IPS-NIHi7 (cell line): ENCODE measurements around the gene ARR3.
"Not testable (repeated sequence)": the region's sequence is repeated elsewhere in the genome, so short reads cannot be mapped to it uniquely, and the experiment has no call there.

Source experiments
- DNase-seq: peaks from one replicate; pipeline ENCODE4 v3.0.0; 2012; ENCODE audit warnings: mixed read lengths; ENCODE audit errors: extremely low spot score

ARR3 gene

GRCh38 chrX:70268034-70268433 is at the start of gene ARR3:
ARR3 (plus strand) TSS chrX:70268334; CDS start chrX:70269386, 1,052 bp downstream.
- no peak for DNase-seq

- DNase-seq: no peak
Measured at GRCh38 chrX:70219938-70220764, 48.0 kb upstream of the ARR3 start.

- DNase-seq: no peak
Measured at GRCh38 chrX:70226048-70226447, 42.1 kb upstream of the ARR3 start.

GRCh38 chrX:70226687-70227086 is 41.4 kb upstream of the ARR3 start:
- no peak for DNase-seq

- DNase-seq: no peak
Measured at GRCh38 chrX:70231666-70232065, 36.5 kb upstream of the ARR3 start.

- DNase-seq: no peak
Measured at GRCh38 chrX:70234355-70234754, 33.8 kb upstream of the ARR3 start, which contains the start of gene AWAT1. AWAT1 (plus strand) TSS chrX:70234655; CDS start chrX:70234696, 41 bp downstream.

GRCh38 chrX:70240751-70241150 is 27.4 kb upstream of the ARR3 start:
- DNase-seq: no peak

GRCh38 chrX:70241501-70241900 is 26.6 kb upstream of the ARR3 start:
- no peak for DNase-seq

- DNase-seq: not testable (repeated sequence)
Measured at GRCh38 chrX:70243601-70244000, 24.5 kb upstream of the ARR3 start.

- DNase-seq: no peak
Measured at GRCh38 chrX:70244881-70245280, 23.3 kb upstream of the ARR3 start.

- DNase-seq: no peak
Measured at GRCh38 chrX:70247252-70247651, 20.9 kb upstream of the ARR3 start.

GRCh38 chrX:70252491-70252890 is 15.6 kb upstream of the ARR3 start:
- DNase-seq: no peak

- no peak for DNase-seq
Measured at GRCh38 chrX:70253377-70254062, 14.6 kb upstream of the ARR3 start.

GRCh38 chrX:70254063-70254400 is 14.1 kb upstream of the ARR3 start:
- no peak for DNase-seq

- no peak for DNase-seq
Measured at GRCh38 chrX:70254909-70255308, 13.2 kb upstream of the ARR3 start.

GRCh38 chrX:70255452-70255851 is 12.7 kb upstream of the ARR3 start:
- no peak for DNase-seq

GRCh38 chrX:70257423-70258288 is 10.5 kb upstream of the ARR3 start:
- DNase-seq: no peak

- DNase-seq: no peak
Measured at GRCh38 chrX:70260104-70260503, 8.0 kb upstream of the ARR3 start, which contains the start of gene P2RY4. P2RY4 (minus strand) TSS chrX:70260204; CDS start chrX:70259624, 580 bp downstream.

- DNase-seq: peak; percentile 74
Measured at GRCh38 chrX:70262952-70263567, 5.1 kb upstream of the ARR3 start.

GRCh38 chrX:70264784-70265183 is 3.4 kb upstream of the ARR3 start:
- DNase-seq: no peak

- DNase-seq: not testable (repeated sequence)
Measured at GRCh38 chrX:70274029-70274428, 5.9 kb downstream of the ARR3 start.

GRCh38 chrX:70279081-70279480 is 10.9 kb downstream of the ARR3 start:
- no peak for DNase-seq
